AG08396 (cell line): ENCODE data around the gene CCL13.
"Not testable (repeated sequence)": the region's sequence is repeated elsewhere in the genome, so short reads cannot be mapped to it uniquely, and the experiment has no call there.

ENCODE experiments used
- DNase-seq: peaks from one replicate; pipeline ENCODE4 v3.0.0; 2012; ENCODE audit warnings: low spot score, mixed read lengths

CCL13 gene

DNA sequence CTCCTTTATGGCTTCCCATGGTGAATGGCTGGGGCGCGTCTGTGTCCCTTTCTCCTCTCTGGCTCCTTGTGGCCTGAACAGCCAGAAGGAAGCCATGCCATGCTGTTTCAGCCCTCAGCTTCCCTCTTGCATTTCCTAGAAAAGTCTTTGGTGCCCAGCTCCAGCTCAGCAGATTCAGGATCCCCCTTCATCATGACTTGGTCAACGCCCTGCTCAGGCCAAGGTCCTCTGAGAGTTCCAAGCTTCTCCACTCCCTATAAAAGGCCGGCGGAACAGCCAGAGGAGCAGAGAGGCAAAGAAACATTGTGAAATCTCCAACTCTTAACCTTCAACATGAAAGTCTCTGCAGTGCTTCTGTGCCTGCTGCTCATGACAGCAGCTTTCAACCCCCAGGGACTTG lies at the start of gene CCL13:
CCL13 (plus strand) TSS at position 287 of the 400 bp plus-strand sequence; CDS start at position 334, 47 bp downstream.
- no peak for DNase-seq

DNA sequence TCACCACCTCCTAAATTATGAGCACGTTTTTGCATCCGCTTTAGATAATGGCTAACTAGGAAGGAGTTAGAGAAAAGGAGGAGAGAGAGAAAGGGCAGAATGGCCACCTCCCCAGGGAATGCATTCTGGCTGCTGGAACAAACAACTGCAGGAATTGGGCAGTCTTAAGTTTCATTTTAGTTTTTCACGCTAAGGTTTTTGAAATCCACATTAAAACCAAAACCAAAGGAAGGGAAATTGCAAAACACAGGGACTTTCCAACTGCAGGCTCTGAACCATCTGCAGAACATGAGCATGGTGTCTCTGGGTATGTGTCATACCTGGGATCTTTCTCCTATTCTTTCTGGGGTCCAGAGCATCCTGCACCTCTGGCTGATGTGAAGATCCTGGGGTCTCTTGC lies 49.2 kb upstream of the CCL13 start:
- no peak for DNase-seq

GRCh38 chr17:34308371-34308770 lies 47.9 kb upstream of the CCL13 start:
- no peak for DNase-seq

GRCh38 chr17:34311291-34311690 lies 45.0 kb upstream of the CCL13 start:
- no peak for DNase-seq

GRCh38 chr17:34312080-34312479 lies 44.2 kb upstream of the CCL13 start:
- no peak for DNase-seq

DNA sequence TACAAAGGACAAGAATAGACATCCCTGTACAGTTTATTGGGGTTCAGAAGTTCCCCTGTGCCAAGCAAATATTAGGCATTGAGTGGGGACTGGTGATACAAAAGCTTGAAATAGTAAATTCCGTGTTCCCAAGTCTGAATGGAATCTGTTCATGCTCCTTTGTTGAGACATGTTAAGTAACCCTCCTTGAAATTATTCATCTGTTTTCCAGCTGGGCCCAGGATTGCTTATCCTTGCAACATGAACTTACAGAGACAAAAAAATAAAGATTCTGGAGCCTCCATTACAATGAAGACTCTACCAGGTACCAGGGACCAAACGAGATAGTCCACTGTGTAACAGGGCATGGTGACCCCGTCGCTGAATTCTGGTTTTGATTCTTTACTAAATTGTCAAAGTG lies 43.1 kb upstream of the CCL13 start:
- no peak for DNase-seq

- DNase-seq, result no peak
Measured at GRCh38 chr17:34314279-34314678, 42.0 kb upstream of the CCL13 start.

DNA sequence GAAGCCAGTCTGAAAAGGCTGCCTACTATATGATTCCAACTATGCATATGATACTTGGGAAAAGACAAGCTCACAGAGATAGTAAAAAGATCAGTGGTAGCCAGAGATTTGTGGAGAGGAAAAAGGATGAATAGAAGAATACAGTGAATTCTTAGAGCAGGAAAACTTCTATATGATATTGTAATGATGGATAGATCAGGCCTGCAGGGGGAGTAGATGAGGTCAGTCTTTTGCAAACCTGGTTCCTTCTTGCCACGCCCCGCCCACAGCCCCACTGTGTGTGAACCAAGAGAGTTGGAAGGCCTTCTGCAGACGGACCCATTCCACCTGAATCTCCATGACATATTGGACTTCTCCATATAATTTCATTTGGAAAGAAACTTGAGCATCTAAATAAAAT lies 37.8 kb upstream of the CCL13 start:
- no peak for DNase-seq

DNA sequence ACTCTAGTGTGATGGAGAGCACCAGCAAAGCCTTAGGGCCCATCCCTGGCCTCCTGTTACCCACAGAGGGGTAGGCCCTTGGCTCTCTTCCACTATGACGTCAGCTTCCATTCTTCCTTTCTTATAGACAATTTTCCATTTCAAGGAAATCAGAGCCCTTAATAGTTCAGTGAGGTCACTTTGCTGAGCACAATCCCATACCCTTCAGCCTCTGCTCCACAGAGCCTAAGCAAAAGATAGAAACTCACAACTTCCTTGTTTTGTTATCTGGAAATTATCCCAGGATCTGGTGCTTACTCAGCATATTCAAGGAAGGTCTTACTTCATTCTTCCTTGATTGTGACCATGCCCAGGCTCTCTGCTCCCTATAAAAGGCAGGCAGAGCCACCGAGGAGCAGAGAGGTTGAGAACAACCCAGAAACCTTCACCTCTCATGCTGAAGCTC lies 37.2 kb upstream of the CCL13 start, which contains the start of gene CCL8:
CCL8 (plus strand) TSS at position 397 of the 445 bp plus-strand sequence. CDS start 67 bp downstream, outside the sequence.
- no peak for DNase-seq

- DNase-seq, result no peak
Measured at GRCh38 chr17:34321964-34322363, 34.3 kb upstream of the CCL13 start.

DNA sequence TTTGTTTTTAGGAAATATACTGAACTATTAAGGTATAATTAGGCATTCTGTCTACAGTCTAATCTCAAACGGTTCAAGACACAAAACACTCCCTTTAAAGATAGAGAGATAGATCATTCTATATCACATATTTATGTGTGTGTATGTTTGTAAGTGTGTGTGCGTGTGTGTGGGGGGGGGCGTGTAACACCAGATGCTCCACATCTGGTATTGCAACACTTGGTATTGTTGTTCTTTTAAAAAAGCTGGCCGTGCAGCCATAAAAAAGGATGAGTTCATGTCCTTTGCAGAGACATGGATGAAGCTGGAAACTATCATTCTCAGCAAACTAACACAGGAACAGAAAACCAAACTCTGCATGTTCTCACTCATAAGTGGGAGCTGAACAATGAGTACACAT lies 28.7 kb upstream of the CCL13 start:
- not testable (repeated sequence) for DNase-seq

- DNase-seq, result no peak
Measured at GRCh38 chr17:34337701-34338100, 18.6 kb upstream of the CCL13 start.

GRCh38 chr17:34339138-34339770 lies 17.0 kb upstream of the CCL13 start:
- DNase-seq, result no peak

GRCh38 chr17:34341916-34342315 lies 14.4 kb upstream of the CCL13 start:
- DNase-seq, result no peak

GRCh38 chr17:34347063-34347462 lies 9.2 kb upstream of the CCL13 start:
- no peak for DNase-seq

- DNase-seq, result no peak
Measured at GRCh38 chr17:34349751-34350150, 6.5 kb upstream of the CCL13 start.

DNA sequence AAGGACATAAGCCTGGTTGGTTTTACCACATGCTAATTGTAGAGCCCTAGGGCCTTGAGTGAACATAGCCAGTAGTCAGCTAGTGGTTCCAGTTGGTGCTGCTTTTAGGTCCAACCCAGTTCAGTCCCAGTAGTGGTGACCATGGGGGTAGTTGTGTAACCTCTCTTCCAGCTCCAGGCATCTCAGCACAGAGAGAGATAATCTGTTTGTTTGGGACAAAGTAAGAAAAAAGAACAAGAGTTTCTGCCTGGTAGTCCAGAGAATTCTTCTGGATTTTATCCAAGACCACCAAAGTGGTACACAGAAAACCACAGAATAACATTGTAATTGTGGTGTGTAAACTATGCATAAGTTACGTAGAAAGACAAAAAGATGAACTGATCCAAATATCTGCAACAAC lies 5.2 kb upstream of the CCL13 start:
- no peak for DNase-seq

DNA sequence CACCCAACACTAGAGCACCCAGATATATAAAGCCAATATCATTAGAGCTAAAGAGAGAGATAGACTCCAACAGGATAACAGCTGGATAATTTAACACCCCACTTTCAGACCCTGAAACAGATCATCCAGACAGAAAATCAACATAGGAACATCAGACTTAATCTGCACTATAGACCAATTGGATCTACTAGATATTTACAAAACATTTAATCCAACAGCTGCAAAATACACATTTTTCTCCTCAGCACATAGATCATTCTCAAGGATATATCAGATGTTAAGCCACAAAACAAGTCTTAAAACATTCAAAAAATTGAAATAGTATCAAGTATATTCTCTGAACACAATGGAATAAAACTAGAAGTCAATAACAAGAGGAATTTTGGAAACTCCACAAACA lies 4.1 kb upstream of the CCL13 start:
- no peak for DNase-seq

DNA sequence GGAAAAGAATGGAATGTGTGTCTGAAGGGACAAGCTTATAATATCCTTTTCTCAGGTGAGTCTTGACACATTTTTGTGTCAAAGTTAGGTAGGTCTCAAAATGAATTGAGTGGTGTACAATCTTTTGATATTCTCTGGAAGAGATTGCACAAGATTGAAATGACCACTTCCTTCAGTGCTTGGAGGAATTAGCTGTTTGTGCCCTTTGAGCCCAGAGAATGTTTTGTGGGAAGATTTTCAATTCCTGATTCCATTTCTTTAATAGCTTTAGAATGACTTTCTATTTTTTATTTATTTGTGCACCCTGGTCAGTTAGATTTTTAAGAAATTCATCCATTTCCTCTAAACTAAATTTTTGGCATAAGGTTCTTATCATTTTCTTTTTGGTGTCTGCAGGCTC lies 1.6 kb upstream of the CCL13 start:
- peak; percentile 36 for DNase-seq

DNA sequence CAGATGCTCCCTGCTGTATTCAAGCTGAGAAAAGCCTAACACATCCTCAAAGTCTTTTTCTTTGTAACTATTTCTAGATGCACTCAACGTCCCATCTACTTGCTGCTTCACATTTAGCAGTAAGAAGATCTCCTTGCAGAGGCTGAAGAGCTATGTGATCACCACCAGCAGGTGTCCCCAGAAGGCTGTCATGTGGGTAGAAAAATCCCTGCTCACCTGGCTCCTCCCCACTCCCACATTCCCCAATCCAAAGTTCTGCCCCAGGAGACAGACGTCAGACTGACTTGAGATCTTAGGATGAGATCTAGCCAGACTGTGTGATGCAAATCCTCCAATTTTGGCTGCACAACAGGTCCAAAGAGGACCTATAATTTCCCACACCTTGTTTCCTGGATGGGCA lies 1.1 kb downstream of the CCL13 start:
- DNase-seq, result no peak

DNA sequence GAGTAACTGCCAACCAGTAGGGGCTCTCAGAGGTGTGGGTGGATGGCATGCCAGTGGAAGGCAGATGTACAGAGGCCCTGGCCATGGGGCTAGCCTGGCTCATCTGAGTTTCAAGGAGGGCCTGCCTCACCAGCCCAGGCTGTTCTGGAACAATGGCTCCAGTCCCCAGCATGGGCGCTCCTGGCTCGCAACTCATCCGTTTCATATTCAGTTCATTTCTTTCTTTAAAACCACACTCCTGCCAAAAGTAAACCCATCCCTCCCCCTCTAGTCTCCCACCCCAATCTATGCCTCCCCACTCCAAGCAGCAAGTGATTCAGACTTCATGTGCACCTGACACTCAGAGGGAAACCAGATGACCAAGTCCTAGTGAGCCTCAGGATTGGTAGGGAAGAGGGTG lies 2.4 kb downstream of the CCL13 start:
- DNase-seq, result no peak

DNA sequence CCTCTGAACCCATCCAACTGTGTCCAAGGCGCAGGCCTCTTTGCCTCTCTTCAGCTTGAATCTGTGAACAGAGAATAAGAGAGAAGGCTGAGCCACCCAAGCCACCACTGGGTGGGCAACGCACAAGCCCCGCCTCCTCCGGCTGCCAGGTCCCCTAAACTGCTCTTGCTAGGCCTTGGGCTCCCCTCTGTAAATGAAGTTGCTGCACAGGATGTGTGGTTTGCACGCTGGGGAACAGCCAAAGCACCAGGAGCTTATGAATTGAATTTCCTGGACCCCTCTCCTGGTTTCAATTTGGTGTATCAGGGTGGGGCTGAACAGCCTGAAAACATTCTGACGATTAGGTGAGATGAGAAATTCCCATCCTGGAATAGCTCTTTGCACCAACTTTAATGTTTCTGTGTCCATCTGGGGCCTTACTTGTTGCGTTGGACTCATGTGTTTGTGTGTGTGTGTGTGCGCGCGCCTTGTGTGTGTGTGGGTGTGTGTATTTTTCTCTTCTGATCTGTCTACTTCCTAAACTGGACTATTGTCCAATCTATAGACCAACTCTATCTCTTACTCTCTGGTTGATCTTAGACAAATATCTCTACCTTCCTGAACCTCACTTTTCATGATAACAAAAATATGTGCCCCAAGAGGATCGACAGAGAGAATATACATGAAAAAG lies 4.5 kb downstream of the CCL13 start:
- DNase-seq, result no peak

GRCh38 chr17:34361478-34362061 lies 5.3 kb downstream of the CCL13 start:
- DNase-seq, result peak; percentile 78
